C4-2B (cell line): Measurements from ENCODE around the gene ZNF212.
"Not testable (repeated sequence)": the region's sequence is repeated elsewhere in the genome, so short reads cannot be mapped to it uniquely, and the experiment has no call there.

ENCODE experiments used
- ZFX ChIP-seq: fragments of 450-650 bp; IDR thresholded peaks from 2 replicates; pipeline ENCODE4 v1.6.1; 2017
- TF ChIP-seq, protein P1 (sequence below): fragments of 450-650 bp; conservative IDR thresholded peaks from 2 replicates; pipeline ENCODE4 v1.5.1; 2017; ENCODE audit warnings: mild to moderate bottlenecking

DNA sequence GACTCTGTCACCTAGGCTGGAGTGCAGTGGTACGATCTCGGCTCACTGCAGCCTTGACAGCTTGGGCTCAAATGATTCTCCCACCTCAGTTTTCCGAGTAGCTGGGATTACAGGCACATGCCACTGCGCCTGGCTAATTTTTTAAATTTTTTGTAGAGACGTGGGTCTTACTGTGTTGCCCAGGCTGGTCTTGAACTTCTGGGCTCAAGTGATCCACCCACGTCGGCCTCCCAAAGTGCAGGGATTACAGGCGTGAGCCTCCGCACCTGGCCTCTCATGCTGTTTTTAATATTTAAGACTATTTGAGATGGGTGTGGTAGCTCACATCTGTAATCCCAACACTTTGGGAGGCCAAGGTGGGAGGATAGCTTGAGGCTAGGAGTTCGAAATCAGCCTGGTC is 12.1 kb downstream of the ZNF212 start:
- TF ChIP-seq, protein P1, sequence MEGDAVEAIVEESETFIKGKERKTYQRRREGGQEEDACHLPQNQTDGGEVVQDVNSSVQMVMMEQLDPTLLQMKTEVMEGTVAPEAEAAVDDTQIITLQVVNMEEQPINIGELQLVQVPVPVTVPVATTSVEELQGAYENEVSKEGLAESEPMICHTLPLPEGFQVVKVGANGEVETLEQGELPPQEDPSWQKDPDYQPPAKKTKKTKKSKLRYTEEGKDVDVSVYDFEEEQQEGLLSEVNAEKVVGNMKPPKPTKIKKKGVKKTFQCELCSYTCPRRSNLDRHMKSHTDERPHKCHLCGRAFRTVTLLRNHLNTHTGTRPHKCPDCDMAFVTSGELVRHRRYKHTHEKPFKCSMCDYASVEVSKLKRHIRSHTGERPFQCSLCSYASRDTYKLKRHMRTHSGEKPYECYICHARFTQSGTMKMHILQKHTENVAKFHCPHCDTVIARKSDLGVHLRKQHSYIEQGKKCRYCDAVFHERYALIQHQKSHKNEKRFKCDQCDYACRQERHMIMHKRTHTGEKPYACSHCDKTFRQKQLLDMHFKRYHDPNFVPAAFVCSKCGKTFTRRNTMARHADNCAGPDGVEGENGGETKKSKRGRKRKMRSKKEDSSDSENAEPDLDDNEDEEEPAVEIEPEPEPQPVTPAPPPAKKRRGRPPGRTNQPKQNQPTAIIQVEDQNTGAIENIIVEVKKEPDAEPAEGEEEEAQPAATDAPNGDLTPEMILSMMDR: not testable (repeated sequence)
- TF ChIP-seq ZFX: not testable (repeated sequence)
